ENCODE measurements around the gene DEPDC5.

The DEPDC5 gene

DNA sequence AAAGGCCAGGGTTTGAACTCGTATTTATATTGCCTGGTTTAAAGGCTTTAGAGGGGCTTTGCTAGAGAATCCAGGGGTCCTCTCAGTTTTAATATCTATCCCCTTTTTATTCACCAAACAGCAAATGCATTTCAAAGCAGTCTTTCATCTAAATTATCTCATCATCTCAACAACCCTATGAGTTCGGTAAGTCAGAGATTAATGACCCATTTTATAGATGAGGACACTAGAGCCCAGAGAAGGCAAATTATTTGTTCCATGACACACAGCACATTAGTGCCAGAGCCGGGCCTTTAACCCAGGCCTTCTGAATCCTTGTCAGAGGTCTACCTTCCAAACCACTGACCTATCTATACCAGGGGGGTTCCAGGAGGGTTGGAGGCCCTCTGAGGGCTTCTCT is 173.7 kb downstream of the DEPDC5 start:
- ATAC-seq = no peak

GRCh38 chr22:31929167-31929930 is 175.5 kb downstream of the DEPDC5 start:
- no peak for ATAC-seq

- ATAC-seq = no peak
These were observed 179.0 kb downstream of the DEPDC5 start for GRCh38 chr22:31932863-31933262.

DNA sequence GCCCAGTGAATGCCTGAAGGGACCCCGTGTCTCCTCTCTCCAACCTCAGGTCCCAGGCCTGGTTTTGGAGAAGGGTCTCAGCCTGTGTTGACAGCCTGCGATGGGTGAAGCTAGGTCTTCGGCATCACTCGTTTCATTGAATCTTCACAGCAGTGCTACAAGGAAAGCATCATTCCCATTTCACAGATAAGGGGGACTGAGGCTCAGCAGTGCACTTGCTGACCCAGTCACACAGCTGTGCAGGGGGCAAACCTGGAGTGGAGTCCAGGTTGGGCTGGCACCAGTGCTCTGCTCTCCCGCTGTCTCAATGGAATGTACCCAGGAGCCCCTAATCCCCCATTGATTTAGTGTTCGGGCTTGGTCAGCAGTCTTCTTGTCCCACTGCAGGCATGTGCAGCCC is 179.6 kb downstream of the DEPDC5 start:
- no peak for ATAC-seq

DNA sequence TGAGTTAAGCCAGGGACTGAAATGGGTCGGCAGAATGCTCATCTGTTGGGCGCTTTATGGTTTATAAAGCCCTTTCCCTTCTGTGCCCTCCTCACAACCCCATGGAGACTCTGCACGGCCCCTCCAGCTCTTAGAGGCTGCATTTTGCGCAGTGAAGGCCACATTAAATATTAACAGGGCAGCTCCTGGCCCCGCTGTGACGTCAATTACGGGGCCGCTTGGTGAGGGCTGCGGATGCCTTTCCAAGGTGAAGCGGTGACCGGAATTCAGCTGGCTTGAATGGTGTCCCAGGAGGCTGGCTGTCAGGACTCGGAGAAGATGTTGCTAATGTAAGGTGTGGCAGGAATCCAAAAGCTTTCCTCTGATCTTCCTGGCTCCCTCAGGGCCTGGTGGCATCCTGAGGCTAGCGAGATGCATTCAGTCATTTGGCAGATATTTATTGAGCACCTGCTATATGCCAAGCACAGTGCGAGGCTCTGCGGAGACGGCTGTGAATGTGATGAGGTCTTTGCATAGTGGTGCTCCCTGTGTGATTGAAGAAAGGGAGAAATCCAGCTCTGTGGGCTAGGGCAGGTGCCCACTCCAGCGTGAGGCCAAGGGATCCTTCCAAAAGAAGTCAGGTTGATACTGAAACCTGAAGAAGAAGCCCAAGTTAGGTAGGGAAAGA is 180.1 kb downstream of the DEPDC5 start:
- ATAC-seq = no peak

GRCh38 chr22:31935961-31936635 is 182.3 kb downstream of the DEPDC5 start:
- no peak for ATAC-seq

GRCh38 chr22:31937341-31937740 is 183.5 kb downstream of the DEPDC5 start:
- no peak for ATAC-seq

- ATAC-seq = no peak
These were observed 184.5 kb downstream of the DEPDC5 start for GRCh38 chr22:31938296-31938695.

- no peak for ATAC-seq
These were observed 186.7 kb downstream of the DEPDC5 start for GRCh38 chr22:31940506-31940905.

DNA sequence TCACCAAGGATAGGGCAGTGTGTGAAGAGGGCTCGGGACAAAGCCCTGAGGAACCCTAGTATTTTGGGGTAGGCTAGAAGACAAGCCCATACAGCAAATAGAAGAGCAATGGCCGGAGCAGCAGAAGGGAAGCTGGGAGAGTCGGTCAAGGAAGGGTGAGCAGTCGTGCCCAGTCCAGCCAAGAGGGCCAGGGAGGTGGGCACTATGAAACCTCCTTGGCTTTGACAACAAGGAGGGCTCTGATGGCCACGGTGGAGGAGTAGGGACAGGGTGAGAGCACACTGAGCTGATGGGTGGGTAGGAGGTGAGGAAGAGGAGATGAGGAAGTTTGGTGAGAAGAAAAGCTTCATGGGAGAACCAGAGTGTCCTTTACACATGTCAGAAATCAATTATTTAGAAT is 188.3 kb downstream of the DEPDC5 start:
- no peak for ATAC-seq

- no peak for ATAC-seq
These were observed 189.6 kb downstream of the DEPDC5 start for GRCh38 chr22:31943206-31943977.

DNA sequence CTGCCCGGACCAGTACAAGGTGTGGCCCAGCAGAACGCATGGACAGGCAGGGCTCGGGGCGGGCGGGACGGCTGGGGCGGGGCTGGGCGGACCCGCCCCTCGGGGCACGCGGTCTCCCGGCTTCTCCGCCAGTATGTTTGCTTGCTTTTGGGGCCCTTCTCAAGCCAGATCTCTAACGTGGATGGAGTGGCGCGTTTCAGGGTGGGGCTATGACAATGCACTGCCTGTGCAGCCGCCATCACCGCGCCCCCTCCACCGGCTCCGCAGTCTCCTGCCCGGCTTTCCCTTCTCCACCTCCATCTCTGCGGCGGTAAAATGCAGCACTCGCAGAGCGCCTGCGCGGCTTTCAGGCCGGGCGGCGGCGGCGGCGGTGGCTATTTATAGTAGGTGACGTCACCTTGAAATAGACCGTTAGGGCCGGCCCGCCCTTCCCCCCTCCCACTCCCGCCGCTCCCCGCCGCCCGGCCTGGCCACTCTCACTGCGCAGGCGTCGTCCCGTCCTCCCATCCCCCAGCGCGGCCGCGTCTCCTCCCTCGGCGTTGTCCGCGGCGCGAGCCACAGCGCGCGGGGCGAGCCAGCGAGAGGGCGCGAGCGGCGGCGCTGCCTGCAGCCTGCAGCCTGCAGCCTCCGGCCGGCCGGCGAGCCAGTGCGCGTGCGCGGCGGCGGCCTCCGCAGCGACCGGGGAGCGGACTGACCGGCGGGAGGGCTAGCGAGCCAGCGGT is 190.3 kb downstream of the DEPDC5 start, which contains the start of gene YWHAH:
TSS of gene YWHAH (plus strand) at position 558 of the 722 bp plus-strand sequence. CDS start 199 bp downstream, outside the sequence.
- ATAC-seq = peak; percentile 68 to 74

- ATAC-seq = peak; percentile 15 to 19
These were observed 191.1 kb downstream of the DEPDC5 start for GRCh38 chr22:31944700-31945442.

DNA sequence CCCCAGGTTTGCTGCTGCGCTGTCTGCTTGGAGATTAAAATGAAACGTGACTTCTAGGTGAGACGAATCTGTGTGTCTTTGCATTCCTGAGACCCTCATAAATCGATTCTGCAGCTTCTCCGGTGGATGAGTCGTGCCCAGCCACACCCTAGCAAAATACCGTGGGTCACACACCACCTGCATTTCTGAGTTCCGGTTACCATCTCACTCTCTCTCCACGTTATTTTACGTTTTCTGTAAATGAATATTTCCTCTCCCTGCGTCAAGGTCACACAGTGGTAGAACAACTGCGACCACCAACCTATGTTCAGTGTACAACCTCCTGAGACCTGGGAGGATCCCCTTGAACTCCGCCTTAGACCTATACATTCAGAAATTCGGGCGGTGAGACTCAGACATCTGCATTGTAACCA is 191.6 kb downstream of the DEPDC5 start:
- ATAC-seq = no peak

DNA sequence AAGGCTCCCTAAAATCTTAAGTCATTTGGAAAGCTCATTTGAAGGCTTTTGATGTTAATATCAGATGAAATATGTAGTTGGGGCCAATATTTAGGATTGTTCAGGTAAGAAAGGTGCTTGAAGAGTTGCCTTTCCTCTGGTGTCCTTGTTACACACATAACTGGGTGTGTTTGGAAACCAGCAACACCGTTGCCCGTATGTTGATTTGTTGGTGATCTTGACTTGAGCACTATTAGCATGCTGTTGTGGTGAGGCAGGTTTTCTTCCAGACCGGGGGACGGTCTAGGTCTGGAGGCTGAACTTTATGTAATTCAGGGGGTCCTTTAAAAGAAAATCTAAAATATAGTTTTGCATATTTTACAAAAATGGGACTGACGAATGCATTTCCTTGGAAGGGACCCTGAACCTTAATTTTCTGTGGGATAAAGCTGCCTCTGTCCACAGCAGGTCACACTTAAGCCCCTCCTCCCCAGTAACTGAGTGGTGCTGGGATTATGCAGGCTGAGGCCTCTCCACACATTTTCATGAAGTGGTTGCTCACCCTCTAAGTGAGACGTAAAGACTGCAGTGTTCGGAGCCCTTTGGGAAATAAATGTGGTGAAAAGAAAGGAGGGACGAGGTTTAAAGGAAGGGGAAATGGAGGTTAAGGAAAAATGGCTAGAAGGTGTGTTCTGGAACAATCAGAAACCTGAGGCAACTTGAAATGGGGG is 192.3 kb downstream of the DEPDC5 start:
- ATAC-seq = no peak

DNA sequence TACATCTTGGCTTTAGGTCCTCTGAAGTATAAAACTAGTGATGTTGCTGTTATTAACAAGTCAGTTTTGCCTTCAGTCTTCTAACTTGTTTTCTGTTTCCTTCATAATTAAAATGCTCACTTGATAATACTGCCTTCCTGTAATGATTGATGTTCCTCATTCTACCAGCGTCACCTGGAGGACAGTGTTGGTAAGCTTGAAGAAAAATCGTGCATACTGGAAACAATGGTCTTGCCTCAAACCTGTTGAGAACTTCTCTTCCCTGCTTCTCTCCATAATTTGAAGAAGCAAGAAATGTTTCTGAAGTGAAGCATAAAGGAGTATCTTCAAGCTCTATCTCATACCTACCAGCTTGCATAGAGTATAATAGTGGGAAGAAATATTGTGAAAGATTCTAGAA is 193.5 kb downstream of the DEPDC5 start:
- ATAC-seq = no peak

DNA sequence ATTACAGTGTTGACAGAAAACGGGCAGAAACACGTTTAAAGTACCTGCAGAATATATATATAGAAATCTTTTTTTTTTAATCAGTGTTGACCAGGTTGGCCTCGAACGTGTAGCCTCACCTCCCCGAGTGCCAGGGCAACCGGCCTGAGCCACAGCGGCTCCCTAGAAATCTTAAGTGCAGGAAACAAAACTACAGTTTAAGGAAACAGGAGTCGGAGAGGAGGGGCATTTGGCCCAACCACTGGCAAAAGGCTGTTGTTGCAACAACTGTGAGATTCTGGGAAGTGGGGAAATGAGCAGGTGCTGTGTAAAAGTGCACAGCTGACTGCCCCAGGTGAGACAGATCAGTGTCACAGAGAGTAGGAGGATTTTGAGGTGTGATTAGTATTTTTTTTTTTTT is 194.2 kb downstream of the DEPDC5 start:
- ATAC-seq = no peak

- no peak for ATAC-seq
These were observed 196.4 kb downstream of the DEPDC5 start for GRCh38 chr22:31950226-31950625.

GRCh38 chr22:31951194-31952093 is 197.6 kb downstream of the DEPDC5 start:
- ATAC-seq = peak; percentile 70 to 82

GRCh38 chr22:31952094-31952401 is 198.2 kb downstream of the DEPDC5 start:
- ATAC-seq = no peak
